C4-2B (cell line): ENCODE measurements around the gene ZFY.

Experiments used
- CTCF ChIP-seq: fragments of 450-650 bp; conservative IDR thresholded peaks from 2 replicates; pipeline ENCODE4 v1.5.1; 2017; ENCODE audit warnings: mild to moderate bottlenecking
- ZFX ChIP-seq: fragments of 450-650 bp; IDR thresholded peaks from 2 replicates; pipeline ENCODE4 v1.6.1; 2017

GRCh38 chrY:3002190-3002589, 67.0 kb downstream of the ZFY start:
- TF ChIP-seq CTCF (no peak), ZFX (no peak)
